ENCODE measurements around the gene FOXP1. TPM values are rescaled to one million over a fixed set of nuclear protein-coding genes. Genes with fewer than 3 reads are reported as not detected.

Gene FOXP1
- total and polyA plus RNA-seq, 9 of the 15 experiments (the other 6 are each of a cell fraction or from before 2014, with no cell fraction given), result 7.7 to 34.5 (median 13.7) TPM

GRCh38 chr3:71421820-71422566 is 161.5 kb downstream of the FOXP1 start:
- no peak overlapping the region for H3K27ac ChIP-seq (ENCODE audit: extremely low read depth, low read depth, low read length)
- no peaks in the 10 kb centered on the region for H3K9me3 ChIP-seq (replicated peaks; ENCODE audit: control insufficient read depth, insufficient read depth, low read depth, low read length)
- no peak for ATAC-seq
- no peaks in the 10 kb centered on the region for H3K27me3 ChIP-seq (ENCODE audit: control insufficient read depth in 2 of 2, insufficient read depth in 2 of 2, low read length in 2 of 2)
- FAIRE-seq, result no peak
- H3K79me2 ChIP-seq (ENCODE audit: control insufficient read depth, insufficient read depth, low read length), result no peaks in the 10 kb centered on the region
- H3K9me1 ChIP-seq (ENCODE audit: control insufficient read depth, insufficient read depth, low read length), result no peaks in the 10 kb centered on the region
- H2AFZ ChIP-seq (ENCODE audit: low read depth, low read length), result no peak overlapping the region
- in situ Hi-C loops (cut with MboI) (no loop called here), intact Hi-C loops (cut with micrococcal nuclease) (no loop called here)
- H3K36me3 ChIP-seq (ENCODE audit: control insufficient read depth, insufficient read depth, low read length), result no peaks in the 10 kb centered on the region
- ChIA-PET POLR2A (no interaction called here), CTCF (ENCODE audit: low intra/inter-chr PET ratio) (no interaction called here)
- 66% methylated on average over 11 of the region's 12 CpGs for WGBS (ENCODE audit: insufficient coverage, low coverage, missing lambda C conversion rate)
- no peak overlapping the region for H3K4me3 ChIP-seq
- no TSS peak for BruUV-seq (replicated peaks)
- H4K20me1 ChIP-seq (replicated peaks; ENCODE audit: control insufficient read depth, insufficient read depth, low read length), result no peaks in the 10 kb centered on the region
- TF ChIP-seq, protein P1, sequence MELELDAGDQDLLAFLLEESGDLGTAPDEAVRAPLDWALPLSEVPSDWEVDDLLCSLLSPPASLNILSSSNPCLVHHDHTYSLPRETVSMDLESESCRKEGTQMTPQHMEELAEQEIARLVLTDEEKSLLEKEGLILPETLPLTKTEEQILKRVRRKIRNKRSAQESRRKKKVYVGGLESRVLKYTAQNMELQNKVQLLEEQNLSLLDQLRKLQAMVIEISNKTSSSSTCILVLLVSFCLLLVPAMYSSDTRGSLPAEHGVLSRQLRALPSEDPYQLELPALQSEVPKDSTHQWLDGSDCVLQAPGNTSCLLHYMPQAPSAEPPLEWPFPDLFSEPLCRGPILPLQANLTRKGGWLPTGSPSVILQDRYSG (tag; conservative IDR thresholded peaks at IDR 0.05; ENCODE audit: low read depth), result no peak
- TF ChIP-seq GTF3C2 (IDR thresholded peaks at IDR 0.05; ENCODE audit: borderline replicate concordance, extremely low read depth, insufficient read length) (no peak), ZBTB7A (IDR thresholded peaks at IDR 0.05; ENCODE audit: borderline replicate concordance, control insufficient read depth, low read depth, low read length) (no peak), ZNF778 (CRISPR knock-in tag; IDR thresholded peaks at IDR 0.05) (no peak), POU5F1 (IDR thresholded peaks at IDR 0.05; ENCODE audit: borderline replicate concordance, low read depth, low read length, partially characterized antibody) (no peak), ZMIZ1 (IDR thresholded peaks at IDR 0.05; ENCODE audit: low read depth in 2 of 2, low read length in 2 of 2) (no peak), NFRKB (IDR thresholded peaks at IDR 0.05; ENCODE audit: low read depth) (no peak)
- no peak overlapping the region for H3K4me2 ChIP-seq (ENCODE audit: insufficient read depth, low read length)
- DNase-seq (ENCODE audit: extremely low read depth in 1 of 4, low spot score in 3 of 4), result no peak
- no peak overlapping the region for H3K9ac ChIP-seq (ENCODE audit: insufficient read depth in 1 of 2, low read depth in 2 of 2, low read length in 2 of 2)
- peaks cover 10 to 15% of the 10 kb centered on the region in 2 experiments; a peak in 3 of 5 replicates for H3K4me1 ChIP-seq (replicated peaks in 1 of 2; ENCODE audit: control insufficient read depth in 2 of 2, insufficient read depth in 2 of 2, low read length in 2 of 2)
